ENCODE measurements around the gene SPATC1L.
"Not testable (repeated sequence)": the region's sequence is repeated elsewhere in the genome, so short reads cannot be mapped to it uniquely, and the experiment has no call there.

DNA sequence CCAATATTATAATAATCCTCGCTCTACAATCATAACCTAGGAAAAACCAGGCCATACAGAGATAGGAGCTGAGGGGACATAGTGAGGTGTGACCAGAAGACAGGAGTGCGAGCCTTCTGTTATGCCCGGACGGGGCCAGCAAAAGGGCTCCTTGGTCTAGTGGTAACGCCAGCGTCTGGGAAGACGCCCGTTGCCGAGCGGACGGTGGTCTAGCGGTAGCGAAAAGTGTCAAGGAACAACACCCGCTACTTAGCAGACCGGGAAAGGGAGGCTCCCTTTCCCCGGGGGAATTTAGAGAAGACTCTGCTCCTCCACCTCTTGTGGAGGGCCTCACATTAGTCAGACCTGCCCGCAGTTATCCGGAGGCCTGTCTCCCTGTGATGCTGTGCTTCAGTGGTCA lies 39.4 kb upstream of the SPATC1L start:
- not testable (repeated sequence) for TF ChIP-seq CTCF (conservative IDR thresholded peaks at IDR 0.05; ENCODE audit: low read length); EZH2phosphoT487 (IDR thresholded peaks at IDR 0.05; ENCODE audit: borderline replicate concordance, low read depth, low read length)

Measured in OCI-LY7 (cell line).